HG03103 (cell line): ENCODE data around the gene LDB1.

Source experiments
- ATAC-seq: cut with Tn5 transposase; IDR thresholded peaks from one replicate; pipeline ENCODE4 v1.9.1; 2021; ENCODE audit warnings: low read depth; ENCODE audit not compliant: unreplicated experiment

Gene LDB1

GRCh38 chr10:102139281-102140110, 19.3 kb upstream of the LDB1 start:
- no peak for ATAC-seq

- no peak for ATAC-seq
Observed at GRCh38 chr10:102135956-102136526, 15.9 kb upstream of the LDB1 start.

- no peak for ATAC-seq
Observed at GRCh38 chr10:102134416-102134815, 14.2 kb upstream of the LDB1 start.

- no peak for ATAC-seq
Observed at GRCh38 chr10:102133373-102134195, 13.4 kb upstream of the LDB1 start.

- peak; percentile 90 for ATAC-seq
Observed at GRCh38 chr10:102132563-102133372, 12.6 kb upstream of the LDB1 start, which contains the start of gene PPRC1. Gene PPRC1 (plus strand): TSS chr10:102133040. CDS start chr10:102133069, 29 bp downstream.

- ATAC-seq = no peak
Observed at GRCh38 chr10:102132193-102132562, 12.0 kb upstream of the LDB1 start.

- ATAC-seq = no peak
Observed at GRCh38 chr10:102131286-102132170, 11.4 kb upstream of the LDB1 start.

GRCh38 chr10:102123223-102123622, 3.1 kb upstream of the LDB1 start:
- no peak for ATAC-seq

GRCh38 chr10:102122450-102122849, 2.3 kb upstream of the LDB1 start:
- ATAC-seq = no peak

GRCh38 chr10:102121739-102122372, 1.7 kb upstream of the LDB1 start:
- no peak for ATAC-seq

GRCh38 chr10:102120991-102121738, 997 bp upstream of the LDB1 start:
- ATAC-seq = no peak

GRCh38 chr10:102119417-102120141, 589 bp downstream of the LDB1 start:
- no peak for ATAC-seq

- no peak for ATAC-seq
Observed at GRCh38 chr10:102118867-102119266, 1.3 kb downstream of the LDB1 start.

- ATAC-seq = no peak
Observed at GRCh38 chr10:102117391-102118159, 2.6 kb downstream of the LDB1 start.

GRCh38 chr10:102116656-102117055, 3.5 kb downstream of the LDB1 start:
- no peak for ATAC-seq

GRCh38 chr10:102115775-102116174, 4.4 kb downstream of the LDB1 start:
- ATAC-seq = no peak
